Testis (tissue), 2 donors: Measurements from ENCODE around the gene CXCR5.

ENCODE experiments used
- POLR2A ChIP-seq: fragments of 450-650 bp; IDR thresholded peaks from one replicate; pipeline ENCODE4 v1.6.1; 2017; ENCODE audit warnings: antibody characterized with exemption, mild to moderate bottlenecking, moderate library complexity
- TF ChIP-seq, protein P1 (sequence below), 3 experiments: fragments of 450-650 bp in 2 of 3; fragments of 200-600 bp in 1 of 3; sonication (generic) in 1 of 3; IDR thresholded peaks; one replicate each; pipeline ENCODE4 v1.5.1; 2016 to 2019; ENCODE audit warnings: antibody characterized with exemption in 3 of 3, mild to moderate bottlenecking in 2 of 3, moderate library complexity in 1 of 3

GRCh38 chr11:118881228-118881627 lies 2.5 kb upstream of the CXCR5 start:
- TF ChIP-seq, protein P1, sequence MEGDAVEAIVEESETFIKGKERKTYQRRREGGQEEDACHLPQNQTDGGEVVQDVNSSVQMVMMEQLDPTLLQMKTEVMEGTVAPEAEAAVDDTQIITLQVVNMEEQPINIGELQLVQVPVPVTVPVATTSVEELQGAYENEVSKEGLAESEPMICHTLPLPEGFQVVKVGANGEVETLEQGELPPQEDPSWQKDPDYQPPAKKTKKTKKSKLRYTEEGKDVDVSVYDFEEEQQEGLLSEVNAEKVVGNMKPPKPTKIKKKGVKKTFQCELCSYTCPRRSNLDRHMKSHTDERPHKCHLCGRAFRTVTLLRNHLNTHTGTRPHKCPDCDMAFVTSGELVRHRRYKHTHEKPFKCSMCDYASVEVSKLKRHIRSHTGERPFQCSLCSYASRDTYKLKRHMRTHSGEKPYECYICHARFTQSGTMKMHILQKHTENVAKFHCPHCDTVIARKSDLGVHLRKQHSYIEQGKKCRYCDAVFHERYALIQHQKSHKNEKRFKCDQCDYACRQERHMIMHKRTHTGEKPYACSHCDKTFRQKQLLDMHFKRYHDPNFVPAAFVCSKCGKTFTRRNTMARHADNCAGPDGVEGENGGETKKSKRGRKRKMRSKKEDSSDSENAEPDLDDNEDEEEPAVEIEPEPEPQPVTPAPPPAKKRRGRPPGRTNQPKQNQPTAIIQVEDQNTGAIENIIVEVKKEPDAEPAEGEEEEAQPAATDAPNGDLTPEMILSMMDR (IDR thresholded peaks at IDR 0.05), result no peak
- TF ChIP-seq POLR2A, result no peak
